Neural cell (in vitro differentiated cells): ENCODE results near the gene CYP3A4.
"Not testable (repeated sequence)": the region's sequence is repeated elsewhere in the genome, so short reads cannot be mapped to it uniquely, and the experiment has no call there.

Experiments used
- CTCF ChIP-seq: fragments of 450-650 bp; IDR thresholded peaks from 2 replicates; pipeline ENCODE4 v1.5.1; 2014; ENCODE audit warnings: antibody characterized with exemption, mild to moderate bottlenecking, moderate library complexity; ENCODE audit not compliant: poor library complexity, severe bottlenecking
- EZH2 ChIP-seq: fragments of 200-600, 300-800 bp; shearing (Covaris generic), sonication (generic); IDR thresholded peaks from 2 replicates; pipeline ENCODE4 v1.6.1; 2014; ENCODE audit warnings: antibody characterized with exemption, low read length, borderline replicate concordance, mild to moderate bottlenecking; ENCODE audit not compliant: insufficient read depth, poor library complexity, severe bottlenecking
- POLR2AphosphoS5 ChIP-seq: IDR thresholded peaks from 2 replicates; pipeline ENCODE4 v1.6.1; 2012
- REST ChIP-seq: IDR thresholded peaks from 2 replicates; pipeline ENCODE4 v1.6.1; 2012; ENCODE audit warnings: borderline replicate concordance

GRCh38 chr7:99769494-99769893, 14.5 kb downstream of the CYP3A4 start:
- TF ChIP-seq CTCF, EZH2, POLR2AphosphoS5, REST: not testable (repeated sequence)
